Neural crest cell (in vitro differentiated cells): ENCODE data around the gene BTF3. TPM values are rescaled to one million over a fixed set of nuclear protein-coding genes. Genes with fewer than 3 reads are reported as not detected.
A peak's percentile ranks its signal among the peaks of the same experiment; 100 is the strongest.
"Not testable (repeated sequence)": the region's sequence is repeated elsewhere in the genome, so short reads cannot be mapped to it uniquely, and the experiment has no call there.

Experiments
- DNase-seq: peaks from one replicate; pipeline ENCODE4 v3.0.0; 2021; ENCODE audit warnings: low read depth, mixed read lengths, low spot score
- H3K27ac Mint-ChIP-seq: one replicate; pipeline ENCODE4 v1.8.0; 2021; ENCODE audit warnings: mild to moderate bottlenecking, mixed read lengths; ENCODE audit not compliant: unreplicated experiment
- H3K27me3 Mint-ChIP-seq: 2 replicates; pipeline ENCODE4 v1.8.0; 2021; ENCODE audit warnings: low read depth, mild to moderate bottlenecking, mixed read lengths
- H3K36me3 Mint-ChIP-seq: 2 replicates; pipeline ENCODE4 v1.8.0; 2021; ENCODE audit warnings: low read depth, mild to moderate bottlenecking, mixed read lengths
- H3K4me1 Mint-ChIP-seq: 2 replicates; pipeline ENCODE4 v1.8.0; 2021; ENCODE audit warnings: mixed read lengths
- H3K4me3 Mint-ChIP-seq: one replicate; pipeline ENCODE4 v1.8.0; 2021; ENCODE audit warnings: mild to moderate bottlenecking, mixed read lengths
- H3K9me3 Mint-ChIP-seq: 2 replicates; pipeline ENCODE4 v1.8.0; 2021; ENCODE audit warnings: mixed read lengths
- CTCF ChIP-seq: fragments of 200-600 bp; sonication (generic); conservative IDR thresholded peaks from 2 replicates; pipeline ENCODE4 v1.5.0; 2021; ENCODE audit warnings: antibody characterized with exemption, mild to moderate bottlenecking
- total RNA-seq: library from RNA; stranded (reverse); gene quantifications from 2 replicates; pipeline ENCODE4 v1.2.1, GENCODE V29; 2021

BTF3 gene
- total RNA-seq, 1 donor from 2014 or later = 589 TPM

GRCh38 chr5:73451224-73452130, 46.8 kb upstream of the BTF3 start:
- peaks cover 17% of the 10 kb centered on the region for H3K4me1 Mint-ChIP-seq
- peaks cover 3% of the 10 kb centered on the region for H3K36me3 Mint-ChIP-seq
- peak; percentile 77 for DNase-seq
- TF ChIP-seq CTCF = peak; percentile 95
- peaks cover 89% of the 10 kb centered on the region for H3K27me3 Mint-ChIP-seq
- peak overlapping the region; percentile 41 for H3K4me3 Mint-ChIP-seq
- no peak overlapping the region for H3K27ac Mint-ChIP-seq
- no peaks in the 10 kb centered on the region for H3K9me3 Mint-ChIP-seq

GRCh38 chr5:73452215-73452614, 46.0 kb upstream of the BTF3 start:
- peaks cover 3% of the 10 kb centered on the region for H3K36me3 Mint-ChIP-seq
- H3K27me3 Mint-ChIP-seq = peaks cover 90% of the 10 kb centered on the region
- peaks cover 17% of the 10 kb centered on the region for H3K4me1 Mint-ChIP-seq
- no peak for TF ChIP-seq CTCF
- no peak for DNase-seq
- no peak overlapping the region for H3K27ac Mint-ChIP-seq
- peak overlapping the region; percentile 14 for H3K4me3 Mint-ChIP-seq
- no peaks in the 10 kb centered on the region for H3K9me3 Mint-ChIP-seq

- peak; percentile 77 for TF ChIP-seq CTCF
- DNase-seq = peak; percentile 58
- Mint-ChIP-seq H3K9me3 (no peaks in the 10 kb centered on the region), H3K4me3 (no peak overlapping the region), H3K27me3 (peaks cover 87% of the 10 kb centered on the region), H3K4me1 (peaks cover 5% of the 10 kb centered on the region), H3K27ac (no peak overlapping the region), H3K36me3 (no peaks in the 10 kb centered on the region)
Measured at GRCh38 chr5:73454379-73455036, 43.7 kb upstream of the BTF3 start.

GRCh38 chr5:73456462-73456861, 41.8 kb upstream of the BTF3 start:
- H3K27ac Mint-ChIP-seq = not testable (repeated sequence)

GRCh38 chr5:73459366-73459765, 38.9 kb upstream of the BTF3 start:
- no peak for DNase-seq
- no peaks in the 10 kb centered on the region for H3K36me3 Mint-ChIP-seq

More at GRCh38 chr5:73456462-73456861, 41.8 kb upstream of the BTF3 start:
- not testable (repeated sequence) for H3K36me3 Mint-ChIP-seq, H3K4me1 Mint-ChIP-seq, H3K4me3 Mint-ChIP-seq, DNase-seq, H3K9me3 Mint-ChIP-seq
- H3K27me3 Mint-ChIP-seq = peaks cover 86% of the 10 kb centered on the region

More at GRCh38 chr5:73459366-73459765, 38.9 kb upstream of the BTF3 start:
- no peak for TF ChIP-seq CTCF
- no peaks in the 10 kb centered on the region for H3K9me3 Mint-ChIP-seq
- H3K27ac Mint-ChIP-seq = no peak overlapping the region
- no peaks in the 10 kb centered on the region for H3K4me1 Mint-ChIP-seq
- H3K27me3 Mint-ChIP-seq = peaks cover 66% of the 10 kb centered on the region
- H3K4me3 Mint-ChIP-seq = no peak overlapping the region
